ENCODE results near the gene DOCK7.

The DOCK7 gene

GRCh38 chr1:62676611-62677356, 11.4 kb downstream of the DOCK7 start:
- no peak for TF ChIP-seq CTCF (IDR thresholded peaks at IDR 0.05; ENCODE audit: low read depth, low read length, missing control alignments)
- no peak overlapping the region for H3K4me3 ChIP-seq (ENCODE audit: low read depth, low read length)
- DNase-seq (ENCODE audit: low read depth) = no peak

GRCh38 chr1:62673629-62674028, 14.6 kb downstream of the DOCK7 start:
- no peak for TF ChIP-seq CTCF (IDR thresholded peaks at IDR 0.05; ENCODE audit: low read depth, low read length, missing control alignments)
- DNase-seq (ENCODE audit: low read depth) = no peak
- H3K4me3 ChIP-seq (ENCODE audit: low read depth, low read length) = no peak overlapping the region

GRCh38 chr1:62672029-62672428, 16.2 kb downstream of the DOCK7 start:
- TF ChIP-seq CTCF (IDR thresholded peaks at IDR 0.05; ENCODE audit: low read depth, low read length, missing control alignments) = no peak
- no peak overlapping the region for H3K4me3 ChIP-seq (ENCODE audit: low read depth, low read length)
- no peak for DNase-seq (ENCODE audit: low read depth)

- no peak for TF ChIP-seq CTCF (IDR thresholded peaks at IDR 0.05; ENCODE audit: low read depth, low read length, missing control alignments)
- no peak overlapping the region for H3K4me3 ChIP-seq (ENCODE audit: low read depth, low read length)
- no peak for DNase-seq (ENCODE audit: low read depth)
These were observed 33.4 kb downstream of the DOCK7 start for GRCh38 chr1:62654744-62655143.

- TF ChIP-seq CTCF (IDR thresholded peaks at IDR 0.05; ENCODE audit: low read depth, low read length, missing control alignments) = no peak
- no peak overlapping the region for H3K4me3 ChIP-seq (ENCODE audit: low read depth, low read length)
These were observed 35.8 kb downstream of the DOCK7 start for GRCh38 chr1:62652387-62652786.

GRCh38 chr1:62643283-62643682, 44.9 kb downstream of the DOCK7 start:
- no peak for DNase-seq (ENCODE audit: low read depth)
- TF ChIP-seq CTCF (IDR thresholded peaks at IDR 0.05; ENCODE audit: low read depth, low read length, missing control alignments) = no peak
- no peak overlapping the region for H3K4me3 ChIP-seq (ENCODE audit: low read depth, low read length)

More at GRCh38 chr1:62652387-62652786, 35.8 kb downstream of the DOCK7 start:
- no peak for DNase-seq (ENCODE audit: low read depth)

Data from GM12864 (cell line).